Stimulated activated CD8-positive, alpha-beta memory T cell treated with anti-CD3 and anti-CD28 coated beads, Interleukin-12 subunit alpha, Interleukin-12 subunit beta, amount 100 ng/mL, for 24 hours (primary cell): ENCODE results near the gene RAPGEF5.

Experiments
- DNase-seq: peaks from one replicate; pipeline ENCODE4 v3.0.0-alpha.2; 2020; ENCODE audit errors: extremely low read depth

The RAPGEF5 gene

GRCh38 chr7:22216832-22217475 lies 140.0 kb downstream of the RAPGEF5 start:
- DNase-seq: no peak

GRCh38 chr7:22216309-22216708 lies 140.6 kb downstream of the RAPGEF5 start:
- no peak for DNase-seq

GRCh38 chr7:22214000-22214399 lies 143.0 kb downstream of the RAPGEF5 start:
- no peak for DNase-seq

GRCh38 chr7:22213081-22213480 lies 143.9 kb downstream of the RAPGEF5 start:
- DNase-seq: no peak

GRCh38 chr7:22210967-22211366 lies 146.0 kb downstream of the RAPGEF5 start:
- DNase-seq: no peak

- DNase-seq: no peak
Measured at GRCh38 chr7:22210355-22210754, 146.6 kb downstream of the RAPGEF5 start.

GRCh38 chr7:22208799-22209198 lies 148.2 kb downstream of the RAPGEF5 start:
- DNase-seq: no peak

GRCh38 chr7:22207724-22208225 lies 149.2 kb downstream of the RAPGEF5 start:
- DNase-seq: no peak

GRCh38 chr7:22205631-22206030 lies 151.3 kb downstream of the RAPGEF5 start:
- DNase-seq: no peak

GRCh38 chr7:22204312-22204711 lies 152.6 kb downstream of the RAPGEF5 start:
- no peak for DNase-seq

- no peak for DNase-seq
Measured at GRCh38 chr7:22202141-22202540, 154.8 kb downstream of the RAPGEF5 start.

- no peak for DNase-seq
Measured at GRCh38 chr7:22201186-22201880, 155.6 kb downstream of the RAPGEF5 start.

- no peak for DNase-seq
Measured at GRCh38 chr7:22200777-22201176, 156.2 kb downstream of the RAPGEF5 start.

GRCh38 chr7:22200238-22200637 lies 156.7 kb downstream of the RAPGEF5 start:
- no peak for DNase-seq

- DNase-seq: no peak
Measured at GRCh38 chr7:22197376-22197775, 159.6 kb downstream of the RAPGEF5 start.

GRCh38 chr7:22196429-22196828 lies 160.5 kb downstream of the RAPGEF5 start:
- no peak for DNase-seq

GRCh38 chr7:22195397-22196172 lies 161.4 kb downstream of the RAPGEF5 start:
- no peak for DNase-seq

GRCh38 chr7:22194658-22195273 lies 162.2 kb downstream of the RAPGEF5 start:
- DNase-seq: no peak

GRCh38 chr7:22193450-22193983 lies 163.4 kb downstream of the RAPGEF5 start:
- DNase-seq: no peak

GRCh38 chr7:22192801-22193200 lies 164.2 kb downstream of the RAPGEF5 start:
- no peak for DNase-seq

GRCh38 chr7:22190736-22191135 lies 166.2 kb downstream of the RAPGEF5 start:
- no peak for DNase-seq

GRCh38 chr7:22189741-22190140 lies 167.2 kb downstream of the RAPGEF5 start:
- DNase-seq: no peak
